ENCODE data around the gene FGR.
"Not testable (repeated sequence)": the region's sequence is repeated elsewhere in the genome, so short reads cannot be mapped to it uniquely, and the experiment has no call there.

Gene FGR

GRCh38 chr1:27659497-27660299, 24.7 kb upstream of the FGR start:
- DNase-seq, result peak; percentile 71

- no peak for DNase-seq
These were observed 24.0 kb upstream of the FGR start for GRCh38 chr1:27658951-27659496.

DNA sequence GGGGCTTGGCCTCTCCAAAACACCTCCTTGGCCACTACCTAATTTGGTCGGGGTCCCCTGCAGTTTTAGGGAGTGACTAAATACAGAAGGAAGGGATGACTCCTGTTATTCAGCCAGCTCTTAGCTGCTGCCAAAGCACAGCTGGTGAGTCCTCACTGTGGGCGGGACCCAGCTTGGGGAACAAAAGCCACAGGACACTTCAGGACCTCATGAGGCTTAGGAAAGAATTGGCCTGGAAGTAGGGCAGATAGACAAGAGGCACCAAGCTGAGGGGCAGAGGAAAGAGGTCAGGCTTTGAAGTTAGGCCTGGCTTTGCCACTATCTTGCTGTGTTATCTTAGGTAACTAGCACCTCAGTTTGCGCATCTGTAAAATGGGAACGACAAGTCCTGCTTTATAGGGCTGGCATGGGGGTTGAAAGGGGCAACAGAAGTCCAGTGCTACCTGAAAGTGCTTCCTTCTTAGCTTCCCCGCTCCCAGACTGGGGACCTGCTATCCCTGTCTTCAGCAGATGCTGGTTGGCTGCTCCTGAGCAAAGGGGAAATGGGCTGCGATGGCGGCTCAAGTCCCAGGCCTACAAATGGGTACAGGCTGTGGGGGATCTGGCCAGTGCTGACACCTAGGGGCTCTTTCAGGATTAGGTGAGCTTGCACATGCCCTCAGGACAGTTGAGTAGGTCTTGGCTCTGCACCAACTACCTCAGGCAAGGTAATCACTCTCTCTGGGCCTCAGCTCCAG, 21.3 kb upstream of the FGR start:
- no peak for DNase-seq

GRCh38 chr1:27655151-27655937, 20.4 kb upstream of the FGR start:
- no peak for DNase-seq

GRCh38 chr1:27652111-27652864, 17.3 kb upstream of the FGR start:
- no peak for DNase-seq

DNA sequence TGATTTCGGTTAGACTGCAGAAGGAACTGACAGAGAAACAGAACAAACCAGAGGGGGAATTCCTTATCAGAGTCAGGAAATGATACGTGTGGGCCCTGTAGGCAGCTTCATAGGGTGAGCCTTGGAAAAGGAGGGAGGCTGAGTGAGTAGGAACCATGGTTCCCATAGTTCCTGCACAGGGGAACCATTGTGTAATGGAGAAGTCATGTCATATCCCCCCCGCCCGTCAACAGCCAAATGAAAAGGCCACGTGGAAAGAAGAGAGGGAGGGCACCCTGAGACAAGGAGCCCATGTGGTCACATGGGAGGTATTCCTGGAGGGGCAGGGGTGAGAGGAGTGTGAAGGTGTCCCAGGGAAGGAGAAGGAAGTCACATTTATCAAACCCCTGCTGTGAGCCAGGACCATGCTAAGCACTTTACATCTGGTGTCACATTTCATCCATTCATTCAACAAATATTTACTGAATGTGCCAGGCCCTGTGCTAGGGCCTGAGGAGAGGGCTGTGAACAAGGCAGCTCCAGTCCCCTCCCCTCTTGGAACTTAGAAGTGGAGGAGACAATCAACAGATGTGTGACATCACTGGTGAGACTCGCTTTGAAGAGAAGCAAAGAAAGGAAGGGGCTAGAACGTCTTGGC, 15.7 kb upstream of the FGR start:
- no peak for DNase-seq

GRCh38 chr1:27650171-27650538, 15.2 kb upstream of the FGR start:
- DNase-seq, result no peak

DNA sequence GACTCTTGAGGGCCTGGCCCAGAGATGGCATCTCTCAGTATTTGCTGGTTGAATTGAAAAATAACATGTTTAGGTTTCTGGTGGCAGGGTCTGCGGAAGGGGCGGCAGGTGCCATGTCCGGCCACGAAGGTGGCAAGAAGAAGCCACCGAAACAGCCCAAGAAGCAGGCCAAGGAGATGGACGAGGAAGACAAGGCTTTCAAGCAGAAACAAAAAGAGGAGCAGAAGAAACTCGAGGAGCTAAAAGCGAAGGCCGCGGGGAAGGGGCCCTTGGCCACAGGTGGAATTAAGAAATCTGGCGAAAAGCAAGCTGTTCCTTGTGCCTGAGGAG, 14.3 kb upstream of the FGR start:
- no peak for DNase-seq

GRCh38 chr1:27648602-27649305, 13.8 kb upstream of the FGR start:
- no peak for DNase-seq

DNA sequence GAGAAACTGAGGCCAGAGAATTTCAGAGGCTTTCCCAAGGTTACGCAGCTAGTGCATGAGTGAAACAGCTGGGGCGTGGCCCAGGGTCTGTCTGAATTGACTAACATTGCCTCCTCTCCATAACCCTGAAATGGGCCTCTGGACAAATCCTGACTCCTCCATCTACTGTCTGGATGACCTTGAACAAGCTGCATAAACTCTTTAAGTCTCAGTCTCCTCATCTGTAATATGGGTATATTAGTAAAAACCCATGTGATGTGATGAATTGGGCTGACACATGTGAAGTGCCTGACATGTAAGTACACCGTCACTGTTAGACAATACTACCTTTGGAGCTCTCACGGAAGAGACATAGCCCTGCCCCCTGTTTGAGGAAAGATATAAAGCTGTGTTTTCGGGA, 12.3 kb upstream of the FGR start:
- no peak for DNase-seq

DNA sequence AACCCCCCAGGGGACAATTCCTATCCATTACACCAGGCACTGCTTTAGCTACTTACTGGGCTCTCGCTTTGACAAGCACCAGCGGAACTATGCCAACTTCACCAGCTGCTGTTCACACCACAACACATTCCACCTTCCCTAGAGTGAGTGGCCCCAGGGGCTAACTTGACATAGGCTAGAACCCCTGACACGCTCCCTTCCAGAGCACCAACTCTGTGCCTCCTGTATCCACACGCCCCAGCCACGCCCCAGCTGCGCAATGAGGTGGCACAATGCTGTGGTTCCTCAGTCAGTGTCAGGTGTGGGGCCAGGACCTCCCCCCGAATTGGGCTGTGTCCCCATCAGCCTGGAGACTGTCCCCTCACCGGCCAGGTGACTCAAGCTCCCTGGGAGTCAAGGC, 11.7 kb upstream of the FGR start:
- DNase-seq, result no peak

DNA sequence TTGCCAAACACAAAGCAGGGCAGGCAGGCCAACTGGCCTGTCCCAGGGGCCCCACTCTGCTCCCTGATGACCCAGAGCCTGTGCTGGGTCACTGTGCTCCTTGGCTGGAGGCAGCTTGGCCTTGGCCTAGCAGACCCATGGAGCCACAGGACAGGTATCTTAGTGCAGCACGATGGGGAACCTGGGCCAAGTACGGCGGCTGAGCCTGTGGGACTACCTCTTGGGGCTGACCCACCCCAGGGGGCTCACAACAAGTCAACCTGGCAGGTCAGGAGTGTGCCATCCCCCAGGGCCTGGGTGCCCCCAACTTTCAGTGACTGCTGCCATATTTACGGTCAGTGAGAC, 10.1 kb upstream of the FGR start:
- no peak for DNase-seq

DNA sequence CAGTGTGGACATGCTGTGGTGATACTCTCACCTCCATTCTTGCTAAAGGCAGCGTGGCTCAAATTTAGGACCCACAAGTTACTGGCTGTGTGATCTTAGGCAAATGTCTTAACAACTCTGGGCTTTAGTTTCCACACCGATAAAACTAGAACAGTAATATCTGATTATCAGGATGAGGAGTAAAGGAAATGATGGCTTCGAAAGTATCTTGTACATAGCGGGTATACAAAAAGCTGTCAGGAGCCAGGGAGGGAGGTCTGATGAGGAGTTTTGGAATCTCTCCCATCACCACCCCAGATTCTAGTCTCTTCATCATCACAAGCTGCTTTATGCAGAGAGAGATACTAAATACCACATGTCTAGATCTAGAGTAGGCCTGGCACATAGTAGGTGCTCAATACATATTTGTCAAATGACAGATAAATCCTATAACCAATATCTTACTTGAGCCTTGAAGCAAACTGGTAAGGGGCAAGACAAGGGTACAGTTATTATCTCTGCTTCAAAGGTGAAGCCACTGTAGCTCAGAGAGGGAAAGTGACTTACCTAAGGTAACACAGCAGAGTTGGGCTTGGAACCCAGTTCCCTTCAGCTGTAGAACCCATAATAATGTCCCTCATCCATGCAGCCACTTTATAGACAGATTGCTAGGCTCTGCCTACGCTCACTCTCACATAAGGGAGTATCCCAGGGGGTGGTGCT, 9.5 kb upstream of the FGR start:
- no peak for DNase-seq

- DNase-seq, result no peak
These were observed 8.8 kb upstream of the FGR start for GRCh38 chr1:27643600-27644368.

DNA sequence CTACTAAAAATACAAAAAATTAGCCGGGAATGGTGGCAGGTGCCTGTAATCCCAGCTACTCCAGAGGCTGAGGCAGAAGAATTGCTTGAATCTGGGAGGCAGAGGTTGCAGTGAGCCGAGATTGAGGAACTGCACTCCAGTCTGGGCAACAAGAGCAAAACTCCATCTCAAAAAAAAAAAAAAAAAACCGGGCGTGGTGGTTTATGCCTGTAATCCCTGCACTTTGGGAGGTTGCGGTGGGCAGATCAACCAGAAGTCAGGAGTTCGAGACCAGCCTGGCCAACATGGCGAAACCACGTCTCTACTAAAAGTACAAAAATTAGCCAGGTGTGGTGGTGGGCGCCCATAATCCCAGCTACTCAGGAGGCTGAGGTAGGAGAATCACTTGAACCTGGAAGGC, 5.5 kb upstream of the FGR start:
- not testable (repeated sequence) for DNase-seq

GRCh38 chr1:27638805-27639204, 3.8 kb upstream of the FGR start:
- no peak for DNase-seq

- no peak for DNase-seq
These were observed 3.2 kb upstream of the FGR start for GRCh38 chr1:27638047-27638734.

DNA sequence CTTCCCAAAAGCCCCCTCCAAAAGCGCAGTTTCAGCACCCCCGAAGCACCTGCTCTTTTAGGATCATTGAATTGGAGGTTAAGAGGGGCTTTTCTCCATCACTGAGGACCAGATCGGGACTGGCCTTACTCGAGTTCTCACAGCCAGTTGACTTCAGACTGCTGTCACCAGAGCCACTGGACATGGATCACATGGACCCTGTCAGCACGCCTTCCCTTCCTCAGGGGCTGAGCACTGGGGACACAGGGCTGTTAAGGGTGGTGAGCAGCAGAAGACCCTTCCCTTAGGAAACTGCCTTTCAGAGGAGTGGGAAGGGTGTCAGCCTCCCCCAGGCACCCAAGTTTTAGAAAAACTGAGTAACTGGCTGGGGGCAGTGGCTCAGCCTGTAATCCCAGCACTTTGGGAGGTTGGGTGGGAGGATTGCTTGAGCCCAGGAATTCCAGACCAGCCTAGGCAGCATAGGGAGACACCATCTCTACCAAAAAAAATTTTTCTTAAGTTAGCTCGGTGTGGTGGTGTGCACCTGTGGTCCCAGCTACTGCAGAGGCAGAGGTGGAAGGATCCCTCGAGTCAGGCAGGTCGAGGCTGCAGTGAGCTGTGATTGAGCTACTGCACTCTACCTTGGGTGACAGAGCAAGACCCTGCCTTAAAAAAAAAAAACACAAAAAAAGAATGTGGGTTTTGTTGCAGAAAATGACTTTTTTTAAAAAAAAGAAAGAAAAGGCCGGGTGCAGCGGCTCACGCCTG, 584 bp upstream of the FGR start:
- DNase-seq, result no peak

Measured in NCI-H526 treated with DMSO at 0.1 percent for 48 hours (cell line).